ENCODE results near the gene AIFM3. TPM values are rescaled to one million over a fixed set of nuclear protein-coding genes. Genes with fewer than 3 reads are reported as not detected.

The AIFM3 gene
- total RNA-seq, 1 donor from 2014 or later, result 1.8 TPM

- H3K9me3 Mint-ChIP-seq (ENCODE audit: low read depth), result no peaks in the 10 kb centered on the region
- no peak for DNase-seq (ENCODE audit: low spot score, unreplicated experiment)
- H3K4me3 Mint-ChIP-seq (ENCODE audit: low read depth), result no peak overlapping the region
- peaks cover 16% of the 10 kb centered on the region for H3K36me3 Mint-ChIP-seq (ENCODE audit: insufficient read depth)
- H3K27me3 Mint-ChIP-seq, result no peaks in the 10 kb centered on the region
- peaks cover 67% of the 10 kb centered on the region for H3K4me1 Mint-ChIP-seq (ENCODE audit: low read depth)
- peak overlapping the region; percentile 95 for H3K27ac Mint-ChIP-seq
- TF ChIP-seq CTCF (IDR thresholded peaks at IDR 0.05; ENCODE audit: unreplicated experiment), result no peak
Measured at GRCh38 chr22:20949698-20950183, 17.3 kb upstream of the AIFM3 start.

GRCh38 chr22:20951151-20951931, 15.7 kb upstream of the AIFM3 start:
- no peaks in the 10 kb centered on the region for H3K9me3 Mint-ChIP-seq (ENCODE audit: low read depth)
- peak overlapping the region; percentile 37 for H3K4me3 Mint-ChIP-seq (ENCODE audit: low read depth)

GRCh38 chr22:20951932-20952380, 15.1 kb upstream of the AIFM3 start:
- DNase-seq (ENCODE audit: low spot score, unreplicated experiment), result no peak
- peak overlapping the region; percentile 95 for H3K27ac Mint-ChIP-seq
- H3K4me3 Mint-ChIP-seq (ENCODE audit: low read depth), result no peak overlapping the region
- peak; percentile 27 for TF ChIP-seq CTCF (IDR thresholded peaks at IDR 0.05; ENCODE audit: unreplicated experiment)
- peaks cover 56% of the 10 kb centered on the region for H3K4me1 Mint-ChIP-seq (ENCODE audit: low read depth)
- no peaks in the 10 kb centered on the region for H3K9me3 Mint-ChIP-seq (ENCODE audit: low read depth)
- H3K27me3 Mint-ChIP-seq, result peaks cover 3% of the 10 kb centered on the region
- H3K36me3 Mint-ChIP-seq (ENCODE audit: insufficient read depth), result peaks cover 16% of the 10 kb centered on the region

More at GRCh38 chr22:20951151-20951931, 15.7 kb upstream of the AIFM3 start:
- peaks cover 16% of the 10 kb centered on the region for H3K36me3 Mint-ChIP-seq (ENCODE audit: insufficient read depth)
- peaks cover 60% of the 10 kb centered on the region for H3K4me1 Mint-ChIP-seq (ENCODE audit: low read depth)
- peak overlapping the region; percentile 95 for H3K27ac Mint-ChIP-seq
- no peak for DNase-seq (ENCODE audit: low spot score, unreplicated experiment)
- H3K27me3 Mint-ChIP-seq, result peaks cover 1% of the 10 kb centered on the region
- no peak for TF ChIP-seq CTCF (IDR thresholded peaks at IDR 0.05; ENCODE audit: unreplicated experiment)

- peaks cover 16% of the 10 kb centered on the region for H3K36me3 Mint-ChIP-seq (ENCODE audit: insufficient read depth)
- H3K4me1 Mint-ChIP-seq (ENCODE audit: low read depth), result peaks cover 56% of the 10 kb centered on the region
- H3K4me3 Mint-ChIP-seq (ENCODE audit: low read depth), result peak overlapping the region; percentile 41
- no peaks in the 10 kb centered on the region for H3K9me3 Mint-ChIP-seq (ENCODE audit: low read depth)
- peak overlapping the region; percentile 95 for H3K27ac Mint-ChIP-seq
- DNase-seq (ENCODE audit: low spot score, unreplicated experiment), result no peak
- no peak for TF ChIP-seq CTCF (IDR thresholded peaks at IDR 0.05; ENCODE audit: unreplicated experiment)
- peaks cover 3% of the 10 kb centered on the region for H3K27me3 Mint-ChIP-seq
Measured at GRCh38 chr22:20952544-20953341, 14.3 kb upstream of the AIFM3 start.

GRCh38 chr22:20953342-20953608, 13.8 kb upstream of the AIFM3 start:
- no peak for TF ChIP-seq CTCF (IDR thresholded peaks at IDR 0.05; ENCODE audit: unreplicated experiment)
- Mint-ChIP-seq H3K27ac (peak overlapping the region; percentile 95), H3K9me3 (ENCODE audit: low read depth) (no peaks in the 10 kb centered on the region), H3K27me3 (peaks cover 7% of the 10 kb centered on the region), H3K36me3 (ENCODE audit: insufficient read depth) (peaks cover 16% of the 10 kb centered on the region), H3K4me1 (ENCODE audit: low read depth) (peaks cover 53% of the 10 kb centered on the region), H3K4me3 (ENCODE audit: low read depth) (no peak overlapping the region)
- no peak for DNase-seq (ENCODE audit: low spot score, unreplicated experiment)
